Body of pancreas (tissue), 4 donors: ENCODE data around the gene JAG2. TPM values are rescaled to one million over a fixed set of nuclear protein-coding genes. Genes with fewer than 3 reads are reported as not detected.

Experiments
- ATAC-seq: fragments of 150-250 bp; one replicate; pipeline ENCODE4 v1.9.1; 2016
- DNase-seq, 4 donors: peaks; one replicate each; pipeline ENCODE4 v3.0.0-alpha.2; 2019
- H3K27ac ChIP-seq, 4 donors: fragments of 200-600 bp; sonication (generic); 1 replicate in 3 of 4; 2 replicates in 1 of 4; pipeline versions ENCODE4 v1.5.1 to v1.6.1; 2016 to 2019; ENCODE audit warnings: mild to moderate bottlenecking in 1 of 4, mixed read lengths in 1 of 4, moderate library complexity in 1 of 4
- H3K27me3 ChIP-seq, 2 donors: fragments of 200-600 bp; sonication (generic); one replicate each; pipeline ENCODE4 v1.6.0; 2016; ENCODE audit warnings: mild to moderate bottlenecking in 1 of 2
- H3K36me3 ChIP-seq, 2 donors: fragments of 200-600 bp; sonication (generic); replicated peaks in 1 of 2; 2 replicates each; pipeline ENCODE4 v1.5.1; 2016; ENCODE audit warnings: low read depth in 2 of 2; ENCODE audit not compliant: insufficient read depth in 1 of 2
- H3K4me1 ChIP-seq: fragments of 200-600 bp; sonication (generic); one replicate; pipeline ENCODE4 v1.6.0; 2016
- H3K4me3 ChIP-seq, 2 donors: fragments of 200-600 bp; sonication (generic); 1 replicate in 1 of 2; 2 replicates in 1 of 2; pipeline ENCODE4 v1.5.1; 2016 to 2019
- H3K9me3 ChIP-seq, 3 donors: fragments of 200-600 bp; sonication (generic); 1 replicate in 2 of 3; 2 replicates in 1 of 3; pipeline ENCODE4 v1.5.1; 2016
- POLR2A ChIP-seq, 3 donors: fragments of 450-650 bp; IDR thresholded peaks; one replicate each; pipeline ENCODE4 v1.6.1; 2016; ENCODE audit warnings: antibody characterized with exemption in 3 of 3, mild to moderate bottlenecking in 2 of 3
- WGBS, 2 donors: methylation state at CpG; one replicate each; pipeline ENCODE4 v1.1.5; 2017; 5-methylcytosine and 5-hydroxymethylcytosine counted together
- intact Hi-C: fragments of 100-400 bp; cut with DNase I; formaldehyde crosslinking; loops from one replicate; pipeline ENCODE4 v1.15.1; 2023
- total RNA-seq, 2 donors: library from RNA; depleted of rRNA; stranded (reverse); fragments of >200 nt; gene quantifications; one replicate each; pipeline ENCODE4 v1.1.0, GENCODE V29; 2016
- TF ChIP-seq, protein P1 (sequence below), 7 experiments: fragments of 450-650 bp in 4 of 7; fragments of 200-600 bp in 3 of 7; sonication (generic) in 3 of 7; IDR thresholded peaks; one replicate each; pipeline ENCODE4 v1.5.1; 2016 to 2019; ENCODE audit warnings: antibody characterized with exemption in 7 of 7

Gene JAG2
- total RNA-seq, 2 donors from 2014 or later: 13.5 to 36.3 TPM

GRCh38 chr14:105151838-105152793, 16.5 kb downstream of the JAG2 start:
- ATAC-seq (no peak), DNase-seq (no peak)
- no peaks in the 10 kb centered on the region for H3K9me3 ChIP-seq
- no peaks in the 10 kb centered on the region for H3K4me1 ChIP-seq
- peak overlapping the region in 1 of 4 donors; percentile 36 for H3K27ac ChIP-seq
- H3K4me3 ChIP-seq: no peak overlapping the region
- intact Hi-C loops: no loop called here
- no peaks in the 10 kb centered on the region for H3K36me3 ChIP-seq
- WGBS, 2 donors: 90% methylated on average over 37 of the region's 44 CpGs; no CpG with 5 or more reads in 1 of the 2 donors
- no peak for TF ChIP-seq POLR2A (IDR thresholded peaks at IDR 0.05)
- TF ChIP-seq, protein P1, sequence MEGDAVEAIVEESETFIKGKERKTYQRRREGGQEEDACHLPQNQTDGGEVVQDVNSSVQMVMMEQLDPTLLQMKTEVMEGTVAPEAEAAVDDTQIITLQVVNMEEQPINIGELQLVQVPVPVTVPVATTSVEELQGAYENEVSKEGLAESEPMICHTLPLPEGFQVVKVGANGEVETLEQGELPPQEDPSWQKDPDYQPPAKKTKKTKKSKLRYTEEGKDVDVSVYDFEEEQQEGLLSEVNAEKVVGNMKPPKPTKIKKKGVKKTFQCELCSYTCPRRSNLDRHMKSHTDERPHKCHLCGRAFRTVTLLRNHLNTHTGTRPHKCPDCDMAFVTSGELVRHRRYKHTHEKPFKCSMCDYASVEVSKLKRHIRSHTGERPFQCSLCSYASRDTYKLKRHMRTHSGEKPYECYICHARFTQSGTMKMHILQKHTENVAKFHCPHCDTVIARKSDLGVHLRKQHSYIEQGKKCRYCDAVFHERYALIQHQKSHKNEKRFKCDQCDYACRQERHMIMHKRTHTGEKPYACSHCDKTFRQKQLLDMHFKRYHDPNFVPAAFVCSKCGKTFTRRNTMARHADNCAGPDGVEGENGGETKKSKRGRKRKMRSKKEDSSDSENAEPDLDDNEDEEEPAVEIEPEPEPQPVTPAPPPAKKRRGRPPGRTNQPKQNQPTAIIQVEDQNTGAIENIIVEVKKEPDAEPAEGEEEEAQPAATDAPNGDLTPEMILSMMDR (IDR thresholded peaks at IDR 0.05): no peak
- no peaks in the 10 kb centered on the region for H3K27me3 ChIP-seq

GRCh38 chr14:105151084-105151837, 17.3 kb downstream of the JAG2 start:
- no peak overlapping the region for H3K4me3 ChIP-seq
- intact Hi-C loops: no loop called here
- H3K36me3 ChIP-seq: no peaks in the 10 kb centered on the region
- TF ChIP-seq POLR2A (IDR thresholded peaks at IDR 0.05): no peak
- TF ChIP-seq, protein P1 (IDR thresholded peaks at IDR 0.05): no peak
- no peaks in the 10 kb centered on the region for H3K27me3 ChIP-seq
- WGBS, 2 donors: 73 to 87% methylated on average over 6 to 29 of the region's 37 CpGs
- H3K4me1 ChIP-seq: no peaks in the 10 kb centered on the region
- ATAC-seq (no peak), DNase-seq (peak in 1 of 4 donors; percentile 9)
- H3K9me3 ChIP-seq: no peaks in the 10 kb centered on the region
- no peak overlapping the region for H3K27ac ChIP-seq

- TF ChIP-seq POLR2A (IDR thresholded peaks at IDR 0.05): no peak
- TF ChIP-seq, protein P1 (IDR thresholded peaks at IDR 0.05): no peak
- Histone ChIP-seq H3K27ac (no peak overlapping the region), H3K4me3 (no peak overlapping the region), H3K4me1 (no peaks in the 10 kb centered on the region), H3K36me3 (no peaks in the 10 kb centered on the region), H3K9me3 (no peaks in the 10 kb centered on the region), H3K27me3 (no peaks in the 10 kb centered on the region)
- DNase-seq (peak in 1 of 4 donors; percentile 9), ATAC-seq (no peak)
- WGBS, 2 donors: 93 to 94% methylated on average over 15 to 19 of the region's 35 CpGs
- intact Hi-C loops: no loop called here
Observed at GRCh38 chr14:105150368-105151083, 18.1 kb downstream of the JAG2 start.

DNA sequence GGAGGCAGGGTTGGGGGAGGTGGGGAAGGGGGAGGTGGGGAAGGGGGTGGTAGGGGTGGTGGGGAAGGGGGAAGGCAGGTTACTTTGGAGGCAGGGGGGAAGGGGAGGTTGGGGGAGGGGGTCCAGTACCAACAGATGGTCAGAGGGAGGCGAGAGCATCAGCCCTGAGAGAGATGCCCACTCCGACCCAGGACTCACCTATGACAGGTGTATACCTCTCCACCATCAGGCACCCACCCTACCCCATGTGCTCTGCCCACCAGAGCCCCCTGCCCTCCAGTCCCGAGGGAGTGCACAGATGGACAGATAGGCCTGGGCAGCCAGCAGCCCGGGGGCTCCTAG, 18.6 kb downstream of the JAG2 start:
- ATAC-seq (no peak), DNase-seq (no peak)
- H3K9me3 ChIP-seq: no peaks in the 10 kb centered on the region
- H3K36me3 ChIP-seq: no peaks in the 10 kb centered on the region
- H3K4me3 ChIP-seq: no peak overlapping the region
- TF ChIP-seq POLR2A (IDR thresholded peaks at IDR 0.05): no peak
- TF ChIP-seq, protein P1 (IDR thresholded peaks at IDR 0.05): no peak
- no peaks in the 10 kb centered on the region for H3K4me1 ChIP-seq
- H3K27ac ChIP-seq: no peak overlapping the region
- intact Hi-C loops: no loop called here
- no peaks in the 10 kb centered on the region for H3K27me3 ChIP-seq
- 89 to 92% methylated on average over 2 to 4 of the region's 4 CpGs for WGBS, 2 donors
